Body of pancreas (tissue), 4 donors: Measurements from ENCODE around the gene LSG1.

Experiments
- CTCF ChIP-seq, 7 experiments: fragments of 450-650 bp in 4 of 7; fragments of 200-600 bp in 3 of 7; sonication (generic) in 3 of 7; IDR thresholded peaks; one replicate each; pipeline ENCODE4 v1.5.1; 2016 to 2019; ENCODE audit warnings: antibody characterized with exemption in 7 of 7
- POLR2A ChIP-seq, 3 donors: fragments of 450-650 bp; IDR thresholded peaks; one replicate each; pipeline ENCODE4 v1.6.1; 2016; ENCODE audit warnings: antibody characterized with exemption in 3 of 3, mild to moderate bottlenecking in 2 of 3

GRCh38 chr3:194702545-194702944 is 30.6 kb upstream of the LSG1 start:
- TF ChIP-seq POLR2A (IDR thresholded peaks at IDR 0.05) = no peak
- no peak for TF ChIP-seq CTCF (IDR thresholded peaks at IDR 0.05)
